H1 (cell line): ENCODE results near the gene HNRNPM. TPM values are rescaled to one million over a fixed set of nuclear protein-coding genes. Genes with fewer than 3 reads are reported as not detected.

Experiments used
- NRF1 ChIP-seq: IDR thresholded peaks from 2 replicates; pipeline ENCODE4 v1.6.1; 2011; ENCODE audit warnings: mild to moderate bottlenecking, low read depth, low read length, improper control_type of control experiment
- RFX5 ChIP-seq: IDR thresholded peaks from 2 replicates; pipeline ENCODE4 v1.6.1; 2011; ENCODE audit warnings: low read depth, low read length, improper control_type of control experiment, borderline replicate concordance
- SP2 ChIP-seq: IDR thresholded peaks from 2 replicates; pipeline ENCODE4 v1.6.1; 2012; ENCODE audit warnings: mild to moderate bottlenecking, low read length, inconsistent platforms
- SRF ChIP-seq: IDR thresholded peaks from 2 replicates; pipeline ENCODE4 v1.6.1; 2011; ENCODE audit warnings: mild to moderate bottlenecking, low read depth, low read length, moderate library complexity
- TCF12 ChIP-seq: IDR thresholded peaks from 2 replicates; pipeline ENCODE4 v1.6.1; 2011; ENCODE audit warnings: low read depth, mild to moderate bottlenecking, low read length
- YY1 ChIP-seq: IDR thresholded peaks from 2 replicates; pipeline ENCODE4 v1.6.1; 2011; ENCODE audit warnings: low read depth, mild to moderate bottlenecking, low read length
- polyA plus RNA-seq, 7 experiments: library from polyadenylated mRNA; depleted of rRNA in 3 of 7; stranded (reverse) in 5 of 7; unstranded in 2 of 7; fragments of >200 nt in 5 of 7; fragments of 200-250 nt in 2 of 7; gene quantifications; 1 replicate in 5 of 7; 2 replicates in 1 of 7; 4 replicates in 1 of 7; pipeline versions ENCODE4 v1.2.1 to v1.2.3, GENCODE V29; 2011 to 2013; ENCODE audit warnings: missing spikeins in 2 of 7, mixed read lengths in 2 of 7
- total RNA-seq: library from RNA; stranded (reverse); fragmentation: NEBNext Ultra II Directional; extraction: Animal tissue kit (Norgen Biotek cat#: 25700); gene quantifications from 2 replicates; pipeline ENCODE4 v1.2.1, GENCODE V29; 2021
- TF ChIP-seq, protein P1 (sequence below): fragments of 300-600 bp; sonication (generic); IDR thresholded peaks from 2 replicates; pipeline ENCODE4 v1.7.1; 2012; ENCODE audit warnings: low read length, moderate library complexity, mild to moderate bottlenecking, inconsistent platforms; ENCODE audit not compliant: insufficient replicate concordance
- TF ChIP-seq, protein P2 (sequence below): IDR thresholded peaks from 2 replicates; pipeline ENCODE4 v1.6.1; 2012; ENCODE audit warnings: low read length, inconsistent platforms

HNRNPM gene
- total and polyA plus RNA-seq, 2 of the 8 experiments (the other 6 are each of a cell fraction or from before 2014, with no cell fraction given) = 375 to 474 TPM

DNA sequence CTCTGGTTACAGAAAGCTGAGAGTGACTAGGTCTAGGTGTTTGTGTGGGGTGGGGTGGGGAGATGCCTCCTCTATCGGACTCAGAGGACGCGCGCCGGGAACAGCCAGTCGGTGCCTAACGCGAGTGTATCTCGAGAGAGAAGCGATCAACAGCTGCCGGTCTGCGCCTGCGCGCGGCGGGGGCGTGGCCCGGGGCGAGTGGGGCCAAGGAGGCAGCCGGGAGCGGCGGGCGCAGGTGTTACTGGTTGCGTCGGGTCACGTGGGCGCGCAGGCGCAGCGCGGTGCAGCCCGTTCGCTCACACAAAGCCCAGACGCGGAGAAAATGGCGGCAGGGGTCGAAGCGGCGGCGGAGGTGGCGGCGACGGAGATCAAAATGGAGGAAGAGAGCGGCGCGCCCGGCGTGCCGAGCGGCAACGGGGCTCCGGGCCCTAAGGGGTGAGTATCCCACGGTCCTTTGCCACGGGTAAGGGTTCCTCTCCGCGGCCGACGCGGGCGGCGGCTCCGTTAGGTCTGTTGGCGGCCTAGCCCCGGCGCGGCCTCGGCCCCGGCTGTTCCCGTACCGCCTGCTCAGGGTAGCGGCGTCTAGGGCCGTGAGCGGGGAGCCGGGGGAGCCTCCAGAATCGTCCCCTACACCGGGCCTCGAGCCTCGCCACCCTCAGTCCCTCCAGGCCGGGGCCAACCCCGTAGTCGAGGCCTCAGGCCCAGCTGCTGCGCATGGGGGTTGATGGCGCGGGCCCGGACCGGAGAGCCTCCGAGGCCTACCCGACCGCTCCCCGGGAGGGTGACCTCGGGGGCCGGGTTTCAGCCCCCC, at the start of gene HNRNPM (continued):
- TF ChIP-seq, protein P1, sequence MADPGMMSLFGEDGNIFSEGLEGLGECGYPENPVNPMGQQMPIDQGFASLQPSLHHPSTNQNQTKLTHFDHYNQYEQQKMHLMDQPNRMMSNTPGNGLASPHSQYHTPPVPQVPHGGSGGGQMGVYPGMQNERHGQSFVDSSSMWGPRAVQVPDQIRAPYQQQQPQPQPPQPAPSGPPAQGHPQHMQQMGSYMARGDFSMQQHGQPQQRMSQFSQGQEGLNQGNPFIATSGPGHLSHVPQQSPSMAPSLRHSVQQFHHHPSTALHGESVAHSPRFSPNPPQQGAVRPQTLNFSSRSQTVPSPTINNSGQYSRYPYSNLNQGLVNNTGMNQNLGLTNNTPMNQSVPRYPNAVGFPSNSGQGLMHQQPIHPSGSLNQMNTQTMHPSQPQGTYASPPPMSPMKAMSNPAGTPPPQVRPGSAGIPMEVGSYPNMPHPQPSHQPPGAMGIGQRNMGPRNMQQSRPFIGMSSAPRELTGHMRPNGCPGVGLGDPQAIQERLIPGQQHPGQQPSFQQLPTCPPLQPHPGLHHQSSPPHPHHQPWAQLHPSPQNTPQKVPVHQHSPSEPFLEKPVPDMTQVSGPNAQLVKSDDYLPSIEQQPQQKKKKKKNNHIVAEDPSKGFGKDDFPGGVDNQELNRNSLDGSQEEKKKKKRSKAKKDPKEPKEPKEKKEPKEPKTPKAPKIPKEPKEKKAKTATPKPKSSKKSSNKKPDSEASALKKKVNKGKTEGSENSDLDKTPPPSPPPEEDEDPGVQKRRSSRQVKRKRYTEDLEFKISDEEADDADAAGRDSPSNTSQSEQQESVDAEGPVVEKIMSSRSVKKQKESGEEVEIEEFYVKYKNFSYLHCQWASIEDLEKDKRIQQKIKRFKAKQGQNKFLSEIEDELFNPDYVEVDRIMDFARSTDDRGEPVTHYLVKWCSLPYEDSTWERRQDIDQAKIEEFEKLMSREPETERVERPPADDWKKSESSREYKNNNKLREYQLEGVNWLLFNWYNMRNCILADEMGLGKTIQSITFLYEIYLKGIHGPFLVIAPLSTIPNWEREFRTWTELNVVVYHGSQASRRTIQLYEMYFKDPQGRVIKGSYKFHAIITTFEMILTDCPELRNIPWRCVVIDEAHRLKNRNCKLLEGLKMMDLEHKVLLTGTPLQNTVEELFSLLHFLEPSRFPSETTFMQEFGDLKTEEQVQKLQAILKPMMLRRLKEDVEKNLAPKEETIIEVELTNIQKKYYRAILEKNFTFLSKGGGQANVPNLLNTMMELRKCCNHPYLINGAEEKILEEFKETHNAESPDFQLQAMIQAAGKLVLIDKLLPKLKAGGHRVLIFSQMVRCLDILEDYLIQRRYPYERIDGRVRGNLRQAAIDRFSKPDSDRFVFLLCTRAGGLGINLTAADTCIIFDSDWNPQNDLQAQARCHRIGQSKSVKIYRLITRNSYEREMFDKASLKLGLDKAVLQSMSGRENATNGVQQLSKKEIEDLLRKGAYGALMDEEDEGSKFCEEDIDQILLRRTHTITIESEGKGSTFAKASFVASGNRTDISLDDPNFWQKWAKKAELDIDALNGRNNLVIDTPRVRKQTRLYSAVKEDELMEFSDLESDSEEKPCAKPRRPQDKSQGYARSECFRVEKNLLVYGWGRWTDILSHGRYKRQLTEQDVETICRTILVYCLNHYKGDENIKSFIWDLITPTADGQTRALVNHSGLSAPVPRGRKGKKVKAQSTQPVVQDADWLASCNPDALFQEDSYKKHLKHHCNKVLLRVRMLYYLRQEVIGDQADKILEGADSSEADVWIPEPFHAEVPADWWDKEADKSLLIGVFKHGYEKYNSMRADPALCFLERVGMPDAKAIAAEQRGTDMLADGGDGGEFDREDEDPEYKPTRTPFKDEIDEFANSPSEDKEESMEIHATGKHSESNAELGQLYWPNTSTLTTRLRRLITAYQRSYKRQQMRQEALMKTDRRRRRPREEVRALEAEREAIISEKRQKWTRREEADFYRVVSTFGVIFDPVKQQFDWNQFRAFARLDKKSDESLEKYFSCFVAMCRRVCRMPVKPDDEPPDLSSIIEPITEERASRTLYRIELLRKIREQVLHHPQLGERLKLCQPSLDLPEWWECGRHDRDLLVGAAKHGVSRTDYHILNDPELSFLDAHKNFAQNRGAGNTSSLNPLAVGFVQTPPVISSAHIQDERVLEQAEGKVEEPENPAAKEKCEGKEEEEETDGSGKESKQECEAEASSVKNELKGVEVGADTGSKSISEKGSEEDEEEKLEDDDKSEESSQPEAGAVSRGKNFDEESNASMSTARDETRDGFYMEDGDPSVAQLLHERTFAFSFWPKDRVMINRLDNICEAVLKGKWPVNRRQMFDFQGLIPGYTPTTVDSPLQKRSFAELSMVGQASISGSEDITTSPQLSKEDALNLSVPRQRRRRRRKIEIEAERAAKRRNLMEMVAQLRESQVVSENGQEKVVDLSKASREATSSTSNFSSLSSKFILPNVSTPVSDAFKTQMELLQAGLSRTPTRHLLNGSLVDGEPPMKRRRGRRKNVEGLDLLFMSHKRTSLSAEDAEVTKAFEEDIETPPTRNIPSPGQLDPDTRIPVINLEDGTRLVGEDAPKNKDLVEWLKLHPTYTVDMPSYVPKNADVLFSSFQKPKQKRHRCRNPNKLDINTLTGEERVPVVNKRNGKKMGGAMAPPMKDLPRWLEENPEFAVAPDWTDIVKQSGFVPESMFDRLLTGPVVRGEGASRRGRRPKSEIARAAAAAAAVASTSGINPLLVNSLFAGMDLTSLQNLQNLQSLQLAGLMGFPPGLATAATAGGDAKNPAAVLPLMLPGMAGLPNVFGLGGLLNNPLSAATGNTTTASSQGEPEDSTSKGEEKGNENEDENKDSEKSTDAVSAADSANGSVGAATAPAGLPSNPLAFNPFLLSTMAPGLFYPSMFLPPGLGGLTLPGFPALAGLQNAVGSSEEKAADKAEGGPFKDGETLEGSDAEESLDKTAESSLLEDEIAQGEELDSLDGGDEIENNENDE = no peak
- TF ChIP-seq SRF (no peak), SP2 (no peak), NRF1 (peak; percentile 86), YY1 (peak; percentile 98), TCF12 (0 out of 2 replicates have a peak, but pooled peaks have one; percentile 61), RFX5 (no peak)
- TF ChIP-seq, protein P2, sequence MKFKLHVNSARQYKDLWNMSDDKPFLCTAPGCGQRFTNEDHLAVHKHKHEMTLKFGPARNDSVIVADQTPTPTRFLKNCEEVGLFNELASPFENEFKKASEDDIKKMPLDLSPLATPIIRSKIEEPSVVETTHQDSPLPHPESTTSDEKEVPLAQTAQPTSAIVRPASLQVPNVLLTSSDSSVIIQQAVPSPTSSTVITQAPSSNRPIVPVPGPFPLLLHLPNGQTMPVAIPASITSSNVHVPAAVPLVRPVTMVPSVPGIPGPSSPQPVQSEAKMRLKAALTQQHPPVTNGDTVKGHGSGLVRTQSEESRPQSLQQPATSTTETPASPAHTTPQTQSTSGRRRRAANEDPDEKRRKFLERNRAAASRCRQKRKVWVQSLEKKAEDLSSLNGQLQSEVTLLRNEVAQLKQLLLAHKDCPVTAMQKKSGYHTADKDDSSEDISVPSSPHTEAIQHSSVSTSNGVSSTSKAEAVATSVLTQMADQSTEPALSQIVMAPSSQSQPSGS = no peak
